ENCODE data around the gene OR1F1. TPM values are rescaled to one million over a fixed set of nuclear protein-coding genes. Genes with fewer than 3 reads are reported as not detected.

The OR1F1 gene
- total and polyA plus RNA-seq, 9 of the 15 experiments (the other 6 are each of a cell fraction or from before 2014, with no cell fraction given) = 0.15 to 0.61 (median 0.35) TPM; not detected in 3

DNA sequence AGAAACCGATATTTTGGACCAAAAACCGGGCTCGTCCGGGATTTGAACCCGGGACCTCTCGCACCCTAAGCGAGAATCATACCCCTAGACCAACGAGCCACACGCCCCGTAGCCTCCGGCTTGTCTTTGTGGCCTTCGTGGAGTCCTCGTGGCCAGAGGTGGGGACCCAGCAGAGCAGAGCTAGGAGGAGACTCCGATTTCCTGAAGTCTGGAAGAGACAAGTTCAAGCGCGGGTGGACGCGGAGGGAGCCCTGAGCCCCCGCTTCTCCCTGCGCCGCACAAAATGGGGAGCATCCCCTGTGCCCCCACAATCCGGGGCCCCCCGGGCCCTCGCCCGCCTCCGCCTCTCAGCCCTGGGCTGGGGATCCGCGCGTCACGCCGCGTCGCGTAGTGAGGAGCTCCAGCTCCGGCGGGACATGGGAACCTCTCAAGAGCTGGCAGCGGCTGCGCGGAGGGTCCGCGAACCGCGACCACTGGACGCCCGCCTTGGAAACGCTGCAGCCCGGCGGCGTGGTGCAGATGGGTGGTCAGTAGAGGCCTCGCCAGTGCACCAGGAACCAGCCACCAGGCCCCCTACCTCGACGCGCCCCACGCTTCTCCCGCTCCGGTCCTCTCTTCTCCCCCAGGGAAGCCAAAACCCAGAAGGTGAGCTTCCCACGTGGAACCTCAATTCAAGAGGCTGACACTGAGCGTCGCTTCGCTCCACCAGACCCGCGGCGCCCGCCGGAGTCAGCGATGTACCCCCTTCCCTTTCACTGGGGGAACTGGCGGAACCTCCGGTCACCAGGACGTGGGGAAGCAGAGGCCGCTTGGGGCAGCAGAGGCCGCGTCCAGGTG is 5.2 kb upstream of the OR1F1 start:
- peak; percentile 62 to 86 (median 69) for DNase-seq (ENCODE audit: extremely low read depth in 1 of 4, low spot score in 3 of 4)
- no peaks in the 10 kb centered on the region for H3K9me1 ChIP-seq (ENCODE audit: control insufficient read depth, insufficient read depth, low read length)
- no peaks in the 10 kb centered on the region for H4K20me1 ChIP-seq (replicated peaks; ENCODE audit: control insufficient read depth, insufficient read depth, low read length)
- FAIRE-seq = peak; percentile 51
- intact Hi-C loops (cut with micrococcal nuclease) (loop anchor here (10.0 kb wide), 1 partner anchor 322 kb away; the partner anchor contains the start of gene CLUAP1), in situ Hi-C loops (cut with MboI) (no loop called here)
- no TSS peak for BruUV-seq (replicated peaks)
- CTCF ChIA-PET (ENCODE audit: low intra/inter-chr PET ratio) = no interaction called here
- H3K79me2 ChIP-seq (ENCODE audit: control insufficient read depth, insufficient read depth, low read length) = no peaks in the 10 kb centered on the region
- no peaks in the 10 kb centered on the region for H3K36me3 ChIP-seq (ENCODE audit: control insufficient read depth, insufficient read depth, low read length)
- peak overlapping the region; percentile 98 for H2AFZ ChIP-seq (ENCODE audit: low read depth, low read length)
- H3K4me2 ChIP-seq (ENCODE audit: insufficient read depth, low read length) = peak overlapping the region; percentile 91
- H3K27me3 ChIP-seq (ENCODE audit: control insufficient read depth in 2 of 2, insufficient read depth in 2 of 2, low read length in 2 of 2) = no peaks in the 10 kb centered on the region
- H3K9me3 ChIP-seq (replicated peaks; ENCODE audit: control insufficient read depth, insufficient read depth, low read depth, low read length) = no peaks in the 10 kb centered on the region
- peak overlapping the region; percentile 52; the same call in 2 of the 3 replicates for H3K27ac ChIP-seq (ENCODE audit: extremely low read depth, low read depth, low read length)
- peak; percentile 86 for ATAC-seq
- peak overlapping the region; percentile 62 for H3K4me3 ChIP-seq
- H3K9ac ChIP-seq (ENCODE audit: insufficient read depth in 1 of 2, low read depth in 2 of 2, low read length in 2 of 2) = peak overlapping the region; percentile 67 to 93
- POLR2A ChIA-PET = interaction anchor here (0.6 to 1.6 kb wide), 9 partner anchors 8 to 175 kb away, joined by 3 to 4 read pairs (median 3); no protein-coding TSS in a partner anchor
- under 1% methylated on average over 61 of the region's 72 CpGs for WGBS (ENCODE audit: insufficient coverage, low coverage, missing lambda C conversion rate)
- peaks cover 13 to 31% of the 10 kb centered on the region in 2 experiments; a peak in 4 of 5 replicates for H3K4me1 ChIP-seq (replicated peaks in 1 of 2; ENCODE audit: control insufficient read depth in 2 of 2, insufficient read depth in 2 of 2, low read length in 2 of 2)
- TF ChIP-seq JUN (IDR thresholded peaks at IDR 0.05; ENCODE audit: borderline replicate concordance, low read depth, low read length) (no peak), JUN (CRISPR knock-in tag; IDR thresholded peaks at IDR 0.05; ENCODE audit: borderline replicate concordance) (no peak), IFI16 (CRISPR knock-in tag; IDR thresholded peaks at IDR 0.05) (no peak), RBM15 (IDR thresholded peaks at IDR 0.05; ENCODE audit: insufficient read depth, low read length) (no peak), CREM (IDR thresholded peaks at IDR 0.05; ENCODE audit: low read depth) (peak; percentile 38), LEF1 (IDR thresholded peaks at IDR 0.05) (no peak), ZNF561 (CRISPR knock-in tag; conservative IDR thresholded peaks at IDR 0.05) (no peak), SMARCA4 (IDR thresholded peaks at IDR 0.05) (no peak), ZNF445 (CRISPR knock-in tag; IDR thresholded peaks at IDR 0.05; ENCODE audit: low read depth) (no peak), POU5F1 (IDR thresholded peaks at IDR 0.05; ENCODE audit: borderline replicate concordance, low read depth, low read length, partially characterized antibody) (no peak), TEAD2 (tag; IDR thresholded peaks at IDR 0.05) (no peak), SIX5 (IDR thresholded peaks at IDR 0.05; ENCODE audit: borderline replicate concordance in 1 of 2, insufficient read depth in 1 of 2, low read depth in 1 of 2, low read length in 2 of 2) (no peak), PHF21A (IDR thresholded peaks at IDR 0.05; ENCODE audit: borderline replicate concordance, low read depth) (peak; percentile 55; the same call in 1 of the 2 replicates)
- TF ChIP-seq, protein P1, sequence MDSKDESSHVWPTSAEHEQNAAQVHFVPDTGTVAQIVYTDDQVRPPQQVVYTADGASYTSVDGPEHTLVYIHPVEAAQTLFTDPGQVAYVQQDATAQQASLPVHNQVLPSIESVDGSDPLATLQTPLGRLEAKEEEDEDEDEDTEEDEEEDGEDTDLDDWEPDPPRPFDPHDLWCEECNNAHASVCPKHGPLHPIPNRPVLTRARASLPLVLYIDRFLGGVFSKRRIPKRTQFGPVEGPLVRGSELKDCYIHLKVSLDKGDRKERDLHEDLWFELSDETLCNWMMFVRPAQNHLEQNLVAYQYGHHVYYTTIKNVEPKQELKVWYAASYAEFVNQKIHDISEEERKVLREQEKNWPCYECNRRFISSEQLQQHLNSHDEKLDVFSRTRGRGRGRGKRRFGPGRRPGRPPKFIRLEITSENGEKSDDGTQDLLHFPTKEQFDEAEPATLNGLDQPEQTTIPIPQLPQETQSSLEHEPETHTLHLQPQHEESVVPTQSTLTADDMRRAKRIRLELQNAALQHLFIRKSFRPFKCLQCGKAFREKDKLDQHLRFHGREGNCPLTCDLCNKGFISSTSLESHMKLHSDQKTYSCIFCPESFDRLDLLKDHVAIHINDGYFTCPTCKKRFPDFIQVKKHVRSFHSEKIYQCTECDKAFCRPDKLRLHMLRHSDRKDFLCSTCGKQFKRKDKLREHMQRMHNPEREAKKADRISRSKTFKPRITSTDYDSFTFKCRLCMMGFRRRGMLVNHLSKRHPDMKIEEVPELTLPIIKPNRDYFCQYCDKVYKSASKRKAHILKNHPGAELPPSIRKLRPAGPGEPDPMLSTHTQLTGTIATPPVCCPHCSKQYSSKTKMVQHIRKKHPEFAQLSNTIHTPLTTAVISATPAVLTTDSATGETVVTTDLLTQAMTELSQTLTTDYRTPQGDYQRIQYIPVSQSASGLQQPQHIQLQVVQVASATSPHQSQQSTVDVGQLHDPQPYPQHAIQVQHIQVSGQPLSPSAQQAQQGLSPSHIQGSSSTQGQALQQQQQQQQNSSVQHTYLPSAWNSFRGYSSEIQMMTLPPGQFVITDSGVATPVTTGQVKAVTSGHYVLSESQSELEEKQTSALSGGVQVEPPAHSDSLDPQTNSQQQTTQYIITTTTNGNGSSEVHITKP (IDR thresholded peaks at IDR 0.05; ENCODE audit: partially characterized antibody) = no peak
- TF ChIP-seq, protein P2, sequence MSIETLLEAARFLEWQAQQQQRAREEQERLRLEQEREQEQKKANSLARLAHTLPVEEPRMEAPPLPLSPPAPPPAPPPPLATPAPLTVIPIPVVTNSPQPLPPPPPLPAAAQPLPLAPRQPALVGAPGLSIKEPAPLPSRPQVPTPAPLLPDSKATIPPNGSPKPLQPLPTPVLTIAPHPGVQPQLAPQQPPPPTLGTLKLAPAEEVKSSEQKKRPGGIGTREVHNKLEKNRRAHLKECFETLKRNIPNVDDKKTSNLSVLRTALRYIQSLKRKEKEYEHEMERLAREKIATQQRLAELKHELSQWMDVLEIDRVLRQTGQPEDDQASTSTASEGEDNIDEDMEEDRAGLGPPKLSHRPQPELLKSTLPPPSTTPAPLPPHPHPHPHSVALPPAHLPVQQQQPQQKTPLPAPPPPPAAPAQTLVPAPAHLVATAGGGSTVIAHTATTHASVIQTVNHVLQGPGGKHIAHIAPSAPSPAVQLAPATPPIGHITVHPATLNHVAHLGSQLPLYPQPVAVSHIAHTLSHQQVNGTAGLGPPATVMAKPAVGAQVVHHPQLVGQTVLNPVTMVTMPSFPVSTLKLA (conservative IDR thresholded peaks at IDR 0.05) = peak in 1 of 2 experiments; percentile 32; a peak in 2 of 4 replicates
- TF ChIP-seq, protein P3, sequence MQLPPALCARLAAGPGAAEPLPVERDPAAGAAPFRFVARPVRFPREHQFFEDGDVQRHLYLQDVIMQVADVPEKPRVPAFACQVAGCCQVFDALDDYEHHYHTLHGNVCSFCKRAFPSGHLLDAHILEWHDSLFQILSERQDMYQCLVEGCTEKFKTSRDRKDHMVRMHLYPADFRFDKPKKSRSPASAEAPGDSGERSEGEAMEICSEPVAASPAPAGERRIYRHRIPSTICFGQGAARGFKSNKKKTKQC (CRISPR knock-in tag; IDR thresholded peaks at IDR 0.05) = peak; percentile 81; the same call in 1 of the 2 replicates
